Non-pigmented ciliary epithelial cell (primary cell): ENCODE measurements around the gene CLDN7.
"Not testable (repeated sequence)": the region's sequence is repeated elsewhere in the genome, so short reads cannot be mapped to it uniquely, and the experiment has no call there.

Experiments used
- DNase-seq: peaks from one replicate; pipeline ENCODE4 v3.0.0-alpha.2; 2010; ENCODE audit warnings: low read depth

CLDN7 gene

GRCh38 chr17:7253082-7253481 lies 9.2 kb downstream of the CLDN7 start:
- no peak for DNase-seq

GRCh38 chr17:7252176-7253043 lies 9.9 kb downstream of the CLDN7 start, which contains the start of gene ELP5:
Gene ELP5, plus strand, starts transcription at chr17:7252215. Its CDS starts 336 bp downstream, at chr17:7252551.
- no peak for DNase-seq

- DNase-seq = peak; percentile 98
Observed at GRCh38 chr17:7251661-7252175, 10.6 kb downstream of the CLDN7 start, which contains the start of gene CTDNEP1. Gene CTDNEP1, minus strand, starts transcription at chr17:7251734. Its CDS starts 438 bp downstream, at chr17:7251296.

DNA sequence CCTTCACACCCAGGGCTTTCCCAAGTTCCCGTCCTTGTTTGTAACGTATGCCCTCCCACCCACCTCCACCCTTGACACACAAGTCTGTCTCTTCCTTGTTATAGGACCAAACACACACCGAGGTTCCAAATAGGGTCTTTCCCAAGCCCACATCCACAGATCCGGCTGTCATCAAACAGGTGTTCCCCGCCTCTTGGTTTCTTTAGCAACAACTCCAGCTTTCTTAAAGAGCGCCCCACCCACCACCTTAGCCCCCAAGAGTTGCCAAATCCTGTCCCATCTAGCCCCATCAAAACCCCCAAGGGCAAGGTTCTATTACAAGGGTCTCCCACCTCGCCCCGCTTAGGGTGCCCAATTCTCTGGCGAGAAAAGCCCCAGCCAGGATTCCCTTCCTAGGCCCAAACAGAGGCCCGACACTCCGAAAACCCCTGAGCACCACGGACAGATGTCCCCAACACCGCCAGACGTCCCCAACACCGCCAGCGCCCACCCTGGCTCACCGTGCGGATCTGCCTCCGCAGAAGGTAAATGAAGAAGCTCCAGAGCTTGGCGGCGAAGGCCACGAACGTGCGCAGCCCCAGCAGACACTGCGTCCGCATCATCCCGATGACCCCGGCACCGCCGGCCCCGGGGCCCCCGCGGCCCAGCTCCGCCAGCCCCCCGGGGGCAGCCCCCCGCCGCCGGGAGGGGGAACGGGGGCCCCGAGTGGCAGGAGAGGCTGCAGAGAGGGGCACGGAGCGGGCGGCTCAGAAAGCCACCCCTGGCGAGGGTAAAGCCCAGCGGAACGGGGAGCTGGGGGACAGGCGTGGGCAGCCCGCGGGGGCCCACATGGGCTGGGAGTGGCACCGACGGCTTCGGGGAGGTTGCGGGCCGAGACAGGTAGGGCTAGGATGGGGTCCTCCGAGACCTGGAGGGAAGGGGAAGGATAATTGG lies 11.3 kb downstream of the CLDN7 start:
- no peak for DNase-seq

DNA sequence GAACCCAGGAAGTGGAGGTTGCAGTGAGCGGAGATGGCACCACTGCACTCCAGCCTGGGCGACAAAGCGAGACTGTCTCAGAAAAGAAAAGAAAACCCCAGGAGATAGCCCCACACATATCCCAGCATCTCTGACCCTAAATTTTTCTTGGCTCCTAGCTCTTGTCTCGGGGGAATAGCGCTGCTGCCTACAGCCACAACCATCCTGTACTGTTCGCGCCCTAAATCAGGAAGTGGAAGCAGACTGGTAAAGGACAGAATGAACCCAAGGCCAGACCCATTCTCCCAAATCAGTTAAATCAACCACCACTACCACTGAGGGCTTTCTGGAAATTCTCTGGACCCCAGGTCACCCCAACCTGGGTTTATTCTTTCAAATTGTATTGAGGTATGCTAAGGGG lies 12.4 kb downstream of the CLDN7 start:
- DNase-seq = no peak

- no peak for DNase-seq
Observed at GRCh38 chr17:7249214-7249613, 13.1 kb downstream of the CLDN7 start.

- DNase-seq = no peak
Observed at GRCh38 chr17:7248796-7249195, 13.5 kb downstream of the CLDN7 start.

GRCh38 chr17:7246779-7247178 lies 15.5 kb downstream of the CLDN7 start:
- DNase-seq = no peak

DNA sequence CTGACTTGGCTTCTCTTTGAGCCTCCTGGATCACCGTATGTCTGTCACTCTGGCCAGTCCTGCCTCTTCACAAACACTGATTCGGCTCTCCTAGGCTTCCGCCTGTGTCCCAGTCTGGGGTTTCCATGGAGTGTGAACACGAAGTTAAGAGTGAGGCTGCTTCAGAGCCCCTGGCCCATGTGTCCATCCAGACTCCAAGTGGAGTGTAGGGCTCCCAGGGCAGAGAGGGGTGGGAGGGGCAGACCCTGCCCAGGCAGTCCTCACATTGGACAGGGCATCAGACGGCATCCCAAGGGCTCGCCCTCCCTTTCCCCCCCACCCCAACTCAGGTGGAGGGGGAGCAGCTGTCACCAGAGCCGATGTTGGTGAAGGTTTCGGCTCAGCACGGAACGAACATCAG lies 18.4 kb downstream of the CLDN7 start:
- DNase-seq = not testable (repeated sequence)

DNA sequence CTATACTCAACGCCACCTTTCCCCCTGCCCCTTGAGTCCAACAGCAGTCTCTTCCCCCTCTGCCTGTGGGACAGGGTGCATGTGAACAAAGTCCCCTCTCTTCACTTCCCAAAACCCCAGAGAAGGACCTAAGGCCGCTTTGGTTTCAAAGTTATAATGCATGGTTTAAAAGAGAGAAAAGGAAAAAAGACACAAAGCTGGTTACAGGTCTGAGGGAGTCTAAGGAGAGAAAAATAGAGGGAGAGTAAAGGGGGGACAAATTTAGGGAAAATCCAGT lies 18.9 kb downstream of the CLDN7 start:
- no peak for DNase-seq

- peak; percentile 76 for DNase-seq
Observed at GRCh38 chr17:7242717-7243452, 19.4 kb downstream of the CLDN7 start.

GRCh38 chr17:7241783-7242716 lies 20.2 kb downstream of the CLDN7 start, which contains the start of gene GABARAP:
Gene GABARAP, minus strand, starts transcription at chr17:7242449. Its CDS starts 119 bp downstream, at chr17:7242330.
- DNase-seq = no peak

DNA sequence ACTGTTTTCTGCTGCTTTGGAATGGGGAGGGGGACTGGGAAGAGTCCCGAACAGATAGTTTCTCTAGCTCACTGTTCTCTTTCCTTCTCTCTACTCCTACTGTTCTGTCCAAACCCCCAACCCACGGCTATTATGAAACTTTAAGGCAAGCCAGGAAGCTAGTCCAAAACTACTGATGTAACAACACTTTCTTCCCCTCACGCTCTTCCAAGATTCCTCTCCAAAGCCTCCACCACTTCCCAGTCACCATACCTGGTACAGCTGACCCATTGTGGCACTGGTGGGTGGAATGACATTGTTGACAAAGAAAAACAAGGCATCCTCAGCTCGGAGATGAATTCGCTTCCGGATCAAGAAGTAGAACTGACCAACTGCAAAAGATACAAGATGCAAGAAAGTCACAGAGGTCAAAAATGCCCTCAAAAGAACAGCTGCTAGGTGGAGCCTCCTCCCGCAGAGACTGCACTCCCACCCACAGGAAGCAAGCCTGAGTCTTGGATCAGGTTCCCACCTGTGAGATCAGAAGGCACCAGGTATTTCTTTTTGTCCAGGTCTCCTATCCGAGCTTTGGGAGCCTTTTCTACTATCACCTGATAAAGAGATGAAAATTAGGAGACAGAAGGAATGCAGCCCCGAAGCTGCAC lies 21.1 kb downstream of the CLDN7 start:
- no peak for DNase-seq

DNA sequence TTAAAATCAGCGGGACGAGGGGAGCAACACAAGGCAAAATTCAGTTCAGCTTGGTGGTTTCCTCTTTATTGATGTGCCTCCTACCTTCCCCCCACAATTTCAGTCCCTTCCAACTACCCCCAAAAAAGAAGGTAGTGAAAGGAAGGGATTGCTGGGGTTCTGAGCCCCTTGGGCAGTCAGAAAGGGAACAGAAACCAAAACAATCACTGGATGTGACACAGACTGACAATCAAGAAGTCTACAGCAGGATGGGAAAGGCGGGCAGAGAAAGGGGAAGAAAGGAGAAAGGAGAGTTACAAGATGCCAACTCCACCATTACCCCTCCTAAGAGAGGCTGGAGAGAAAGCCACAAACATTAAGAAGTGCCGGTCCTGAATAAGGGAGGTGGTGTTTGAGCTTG lies 21.9 kb downstream of the CLDN7 start:
- no peak for DNase-seq

DNA sequence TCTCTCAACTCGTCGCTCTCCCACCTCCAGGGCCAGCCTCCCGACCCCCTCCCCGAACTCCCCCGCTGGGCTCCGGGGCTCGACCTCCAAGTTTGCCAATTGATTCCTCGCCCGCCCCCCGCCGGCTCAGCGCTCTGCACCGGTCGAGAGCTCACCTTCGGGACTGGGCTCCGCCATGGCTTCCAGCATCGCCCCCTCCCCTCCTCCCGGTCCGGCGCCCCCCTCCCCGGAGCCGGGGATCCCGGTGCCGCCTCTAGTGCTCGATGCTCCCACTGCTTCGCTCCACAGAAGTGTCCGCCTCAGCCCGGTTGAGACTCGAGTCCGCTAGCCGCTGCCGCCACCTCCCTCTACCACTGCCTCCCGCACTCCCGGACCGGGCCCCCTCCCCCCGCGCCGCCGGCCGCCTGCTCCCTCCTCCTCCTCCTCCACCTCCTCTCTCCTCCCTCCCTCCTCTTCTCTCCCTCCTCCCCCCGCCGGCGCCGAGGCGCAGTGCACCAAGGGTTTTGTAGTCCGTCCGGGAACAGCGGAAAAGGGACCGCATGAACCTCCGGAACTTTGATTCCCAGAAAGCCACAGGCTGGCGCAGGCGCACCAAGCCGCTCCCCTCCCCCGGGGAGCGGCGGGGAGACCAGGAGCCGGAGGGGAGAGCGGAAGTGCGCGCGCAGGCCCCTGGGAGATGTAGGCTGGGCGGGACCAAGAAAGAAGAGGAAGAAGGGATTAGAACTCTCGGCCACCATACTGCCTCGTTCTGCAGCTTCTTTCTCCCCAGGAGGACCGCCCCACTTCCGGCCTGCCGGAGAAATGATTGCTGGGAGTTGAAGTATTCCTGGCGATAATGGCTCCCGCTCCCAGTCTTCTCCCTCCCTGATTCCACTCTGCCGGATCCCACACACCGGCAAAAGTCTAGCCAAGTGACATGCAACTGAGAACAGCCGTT lies 22.9 kb downstream of the CLDN7 start, which contains the start of gene PHF23:
Gene PHF23, minus strand, starts transcription at position 367 of the 937 bp plus-strand sequence. Its CDS starts 178 bp downstream, at position 189.
- peak; percentile 97 for DNase-seq

DNA sequence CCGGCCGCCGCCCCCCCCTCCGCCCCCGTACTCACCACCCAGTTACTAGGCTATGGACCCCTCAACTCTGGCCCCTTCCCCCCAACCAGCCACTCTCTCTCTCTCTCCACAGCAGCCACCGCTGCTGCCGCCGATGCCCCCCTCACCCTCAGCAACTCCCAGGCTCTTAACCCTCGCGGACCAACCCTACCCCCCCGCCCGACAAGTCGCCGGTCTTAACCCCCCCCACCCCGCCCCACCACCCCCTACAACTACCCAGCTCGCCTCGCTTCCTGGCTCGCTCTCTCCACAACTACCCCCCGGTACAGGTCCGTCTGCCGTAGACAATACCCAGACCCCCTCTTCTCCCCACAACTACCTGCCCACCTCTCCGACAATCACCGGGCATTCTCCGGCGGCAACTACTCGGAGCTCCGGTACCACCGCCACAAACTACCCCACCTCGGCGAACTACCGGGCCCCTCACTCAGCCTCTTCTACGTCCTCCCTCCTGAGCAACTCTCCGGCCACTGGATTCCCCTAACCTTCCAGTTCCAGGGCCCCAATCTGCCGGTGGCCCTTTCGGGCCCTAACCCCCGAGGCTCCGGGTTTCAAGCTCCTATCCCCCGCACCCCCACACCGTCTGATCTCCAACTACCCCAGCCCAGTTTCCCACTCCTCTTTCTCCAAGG lies 23.7 kb downstream of the CLDN7 start:
- DNase-seq = no peak

DNA sequence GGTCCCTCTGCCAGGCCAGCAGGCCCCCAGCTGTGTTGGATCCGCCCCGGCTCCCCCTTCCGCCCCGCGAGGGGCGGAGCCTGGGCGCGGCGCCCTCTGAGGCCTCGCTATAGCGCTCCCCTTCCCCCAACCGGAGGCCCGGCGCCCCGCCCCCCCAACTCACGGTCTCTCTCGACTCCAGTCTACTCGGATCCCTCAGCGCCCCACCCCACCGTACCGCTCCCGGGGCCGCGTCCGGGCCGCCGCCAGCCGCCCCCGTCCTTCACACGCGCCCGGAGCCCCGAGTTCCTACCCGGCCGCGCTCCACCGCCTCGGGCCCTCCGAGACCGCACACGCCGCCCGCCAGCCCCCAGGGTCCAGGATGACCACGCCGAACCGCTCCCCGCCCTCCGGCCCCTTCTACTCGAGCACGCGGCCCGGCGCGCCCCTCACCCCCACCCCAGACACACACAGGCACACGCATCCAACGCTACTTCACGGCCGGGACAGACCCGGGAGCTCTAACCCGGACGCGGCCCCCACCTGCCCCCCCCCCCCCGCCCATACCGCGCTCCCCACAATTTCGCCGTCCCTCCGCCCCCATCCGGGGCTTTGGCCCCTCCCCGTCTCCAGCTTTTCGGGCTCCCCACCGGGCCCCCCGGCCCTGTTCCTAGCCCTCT lies 24.4 kb downstream of the CLDN7 start:
- DNase-seq = no peak

DNA sequence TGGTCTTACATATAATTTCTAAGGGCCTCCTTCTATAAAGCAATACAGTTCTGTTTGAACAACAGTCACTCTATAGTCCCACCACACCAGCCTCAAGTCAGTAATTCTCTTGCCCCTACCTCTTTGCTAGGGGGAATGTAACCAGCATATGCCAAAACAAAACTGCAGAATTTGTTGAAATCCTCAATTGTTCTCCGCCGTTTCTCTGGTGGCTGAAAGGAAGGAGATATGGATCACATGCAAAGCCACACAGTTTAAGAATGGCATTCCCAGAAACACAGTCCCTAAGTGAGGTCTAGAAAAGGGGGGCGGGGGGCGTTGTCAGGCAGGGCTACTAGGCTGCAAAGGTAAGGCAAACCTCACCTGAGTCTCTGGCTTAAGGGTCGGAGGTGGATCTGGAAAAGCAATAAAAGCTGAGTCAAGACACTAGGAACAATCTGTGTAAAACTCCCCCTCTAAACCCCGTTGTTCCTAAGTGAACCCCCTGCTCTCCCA lies 25.0 kb downstream of the CLDN7 start:
- DNase-seq = no peak
